ENCODE results near the gene MIER2.

DNA sequence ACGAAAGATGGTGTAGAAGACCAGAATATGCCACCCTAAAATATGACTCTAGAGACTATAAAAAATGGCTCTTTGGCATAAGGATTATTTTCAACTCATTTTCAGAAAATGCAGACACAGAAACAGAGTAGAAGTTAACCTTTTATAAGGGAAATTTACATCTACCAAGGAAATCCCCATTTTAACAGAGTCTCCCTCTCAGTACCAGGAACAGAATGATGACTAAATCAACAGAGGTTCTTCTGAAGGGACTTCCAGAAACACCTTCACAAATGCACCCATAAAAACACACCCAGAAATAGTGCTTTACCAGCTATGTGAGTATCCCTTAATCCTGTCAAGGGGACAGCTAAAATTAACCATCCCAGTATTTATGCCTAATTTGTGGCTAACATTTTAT lies 82.5 kb downstream of the MIER2 start:
- TF ChIP-seq, protein P1, sequence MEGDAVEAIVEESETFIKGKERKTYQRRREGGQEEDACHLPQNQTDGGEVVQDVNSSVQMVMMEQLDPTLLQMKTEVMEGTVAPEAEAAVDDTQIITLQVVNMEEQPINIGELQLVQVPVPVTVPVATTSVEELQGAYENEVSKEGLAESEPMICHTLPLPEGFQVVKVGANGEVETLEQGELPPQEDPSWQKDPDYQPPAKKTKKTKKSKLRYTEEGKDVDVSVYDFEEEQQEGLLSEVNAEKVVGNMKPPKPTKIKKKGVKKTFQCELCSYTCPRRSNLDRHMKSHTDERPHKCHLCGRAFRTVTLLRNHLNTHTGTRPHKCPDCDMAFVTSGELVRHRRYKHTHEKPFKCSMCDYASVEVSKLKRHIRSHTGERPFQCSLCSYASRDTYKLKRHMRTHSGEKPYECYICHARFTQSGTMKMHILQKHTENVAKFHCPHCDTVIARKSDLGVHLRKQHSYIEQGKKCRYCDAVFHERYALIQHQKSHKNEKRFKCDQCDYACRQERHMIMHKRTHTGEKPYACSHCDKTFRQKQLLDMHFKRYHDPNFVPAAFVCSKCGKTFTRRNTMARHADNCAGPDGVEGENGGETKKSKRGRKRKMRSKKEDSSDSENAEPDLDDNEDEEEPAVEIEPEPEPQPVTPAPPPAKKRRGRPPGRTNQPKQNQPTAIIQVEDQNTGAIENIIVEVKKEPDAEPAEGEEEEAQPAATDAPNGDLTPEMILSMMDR (IDR thresholded peaks at IDR 0.05; ENCODE audit: poor library complexity, severe bottlenecking): no peak
- no peak for TF ChIP-seq EZH2 (IDR thresholded peaks at IDR 0.05; ENCODE audit: borderline replicate concordance, insufficient read depth, low read length, poor library complexity, severe bottlenecking)
- TF ChIP-seq EP300 (conservative IDR thresholded peaks at IDR 0.05; ENCODE audit: poor library complexity, severe bottlenecking): no peak
- no peak for TF ChIP-seq POLR2AphosphoS5 (IDR thresholded peaks at IDR 0.05)
- no peak for TF ChIP-seq RAD21 (conservative IDR thresholded peaks at IDR 0.05)
- TF ChIP-seq, protein P2, sequence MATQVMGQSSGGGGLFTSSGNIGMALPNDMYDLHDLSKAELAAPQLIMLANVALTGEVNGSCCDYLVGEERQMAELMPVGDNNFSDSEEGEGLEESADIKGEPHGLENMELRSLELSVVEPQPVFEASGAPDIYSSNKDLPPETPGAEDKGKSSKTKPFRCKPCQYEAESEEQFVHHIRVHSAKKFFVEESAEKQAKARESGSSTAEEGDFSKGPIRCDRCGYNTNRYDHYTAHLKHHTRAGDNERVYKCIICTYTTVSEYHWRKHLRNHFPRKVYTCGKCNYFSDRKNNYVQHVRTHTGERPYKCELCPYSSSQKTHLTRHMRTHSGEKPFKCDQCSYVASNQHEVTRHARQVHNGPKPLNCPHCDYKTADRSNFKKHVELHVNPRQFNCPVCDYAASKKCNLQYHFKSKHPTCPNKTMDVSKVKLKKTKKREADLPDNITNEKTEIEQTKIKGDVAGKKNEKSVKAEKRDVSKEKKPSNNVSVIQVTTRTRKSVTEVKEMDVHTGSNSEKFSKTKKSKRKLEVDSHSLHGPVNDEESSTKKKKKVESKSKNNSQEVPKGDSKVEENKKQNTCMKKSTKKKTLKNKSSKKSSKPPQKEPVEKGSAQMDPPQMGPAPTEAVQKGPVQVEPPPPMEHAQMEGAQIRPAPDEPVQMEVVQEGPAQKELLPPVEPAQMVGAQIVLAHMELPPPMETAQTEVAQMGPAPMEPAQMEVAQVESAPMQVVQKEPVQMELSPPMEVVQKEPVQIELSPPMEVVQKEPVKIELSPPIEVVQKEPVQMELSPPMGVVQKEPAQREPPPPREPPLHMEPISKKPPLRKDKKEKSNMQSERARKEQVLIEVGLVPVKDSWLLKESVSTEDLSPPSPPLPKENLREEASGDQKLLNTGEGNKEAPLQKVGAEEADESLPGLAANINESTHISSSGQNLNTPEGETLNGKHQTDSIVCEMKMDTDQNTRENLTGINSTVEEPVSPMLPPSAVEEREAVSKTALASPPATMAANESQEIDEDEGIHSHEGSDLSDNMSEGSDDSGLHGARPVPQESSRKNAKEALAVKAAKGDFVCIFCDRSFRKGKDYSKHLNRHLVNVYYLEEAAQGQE (IDR thresholded peaks at IDR 0.05; ENCODE audit: borderline replicate concordance): no peak
- no peak for TF ChIP-seq SMC3 (conservative IDR thresholded peaks at IDR 0.05; ENCODE audit: poor library complexity)
- TF ChIP-seq MXI1 (conservative IDR thresholded peaks at IDR 0.05; ENCODE audit: poor library complexity, severe bottlenecking): no peak
- no peak for TF ChIP-seq TAF1 (IDR thresholded peaks at IDR 0.05; ENCODE audit: low read depth)

Data from neural cell (in vitro differentiated cells).